ENCODE measurements around the gene PDLIM5. TPM values are rescaled to one million over a fixed set of nuclear protein-coding genes. Genes with fewer than 3 reads are reported as not detected.

PDLIM5 gene
- total RNA-seq, 6 experiments from 2014 or later = 152 to 240 (median 171) TPM

DNA sequence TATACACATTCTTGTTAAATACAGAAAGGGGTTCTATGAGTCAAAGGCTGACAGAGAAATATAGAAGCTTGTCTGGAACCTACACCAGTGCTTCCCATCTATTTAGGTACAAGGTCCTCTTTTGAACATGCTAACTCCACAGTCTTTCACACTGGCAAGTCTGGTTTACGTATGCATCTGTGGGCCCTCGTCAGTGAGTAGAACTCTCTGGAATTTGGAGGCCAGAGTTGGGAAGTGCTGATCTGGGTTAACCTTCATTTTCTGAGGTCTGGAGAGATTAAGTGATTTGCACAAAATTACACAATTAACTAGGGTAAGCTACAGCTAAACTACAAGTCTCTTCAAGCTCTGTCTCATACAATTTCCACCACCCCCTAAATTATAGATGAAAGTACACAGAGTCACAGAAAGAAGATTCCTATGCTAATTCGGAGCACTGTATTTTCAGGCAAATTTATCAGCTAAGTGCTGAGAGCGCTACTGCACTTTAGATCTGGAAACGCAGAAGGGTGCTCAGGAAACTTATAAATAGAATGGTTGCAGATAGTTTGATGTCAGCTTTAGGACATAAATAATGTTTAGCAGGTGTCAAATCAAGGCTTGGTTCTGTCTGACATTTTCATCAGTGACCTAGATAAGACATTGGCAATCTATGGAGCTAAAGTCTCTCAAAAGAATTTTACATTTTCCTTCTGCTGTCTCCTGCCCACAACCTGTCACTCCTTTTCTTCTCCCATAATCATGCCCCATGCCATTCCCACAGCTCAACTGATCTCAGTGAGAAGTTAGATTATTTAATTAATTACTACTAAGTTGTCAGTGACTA is 43.0 kb upstream of the PDLIM5 start:
- DNase-seq = peak; percentile 48
- no peaks in the 10 kb centered on the region for H3K36me3 Mint-ChIP-seq (ENCODE audit: low read depth)
- H3K27me3 Mint-ChIP-seq (ENCODE audit: insufficient read depth) = peaks cover 4% of the 10 kb centered on the region
- peak overlapping the region; percentile 13; the same call in 1 of the 2 replicates for H3K4me3 Mint-ChIP-seq
- no peak overlapping the region; the same call in 1 of the 2 replicates for H3K27ac Mint-ChIP-seq
- H3K4me1 Mint-ChIP-seq (ENCODE audit: low read depth) = peaks cover 61% of the 10 kb centered on the region
- no peaks in the 10 kb centered on the region for H3K9me3 Mint-ChIP-seq
- TF ChIP-seq CTCF (IDR thresholded peaks at IDR 0.05) = no peak

- no peak for TF ChIP-seq CTCF (IDR thresholded peaks at IDR 0.05)
- Mint-ChIP-seq H3K9me3 (no peaks in the 10 kb centered on the region), H3K27me3 (ENCODE audit: insufficient read depth) (peaks cover 2% of the 10 kb centered on the region; the same call in 1 of the 2 replicates)
These were observed 42.4 kb upstream of the PDLIM5 start for GRCh38 chr4:94409375-94409679.

GRCh38 chr4:94409962-94410361 is 41.8 kb upstream of the PDLIM5 start:
- no peaks in the 10 kb centered on the region for H3K27me3 Mint-ChIP-seq (ENCODE audit: insufficient read depth)
- H3K4me3 Mint-ChIP-seq = no peak overlapping the region
- DNase-seq = no peak
- no peak overlapping the region for H3K27ac Mint-ChIP-seq
- H3K9me3 Mint-ChIP-seq = no peaks in the 10 kb centered on the region
- H3K4me1 Mint-ChIP-seq (ENCODE audit: low read depth) = peaks cover 73% of the 10 kb centered on the region
- TF ChIP-seq CTCF (IDR thresholded peaks at IDR 0.05) = no peak
- no peaks in the 10 kb centered on the region for H3K36me3 Mint-ChIP-seq (ENCODE audit: low read depth)

More at GRCh38 chr4:94409375-94409679, 42.4 kb upstream of the PDLIM5 start:
- no peak for DNase-seq
- Mint-ChIP-seq H3K27ac (no peak overlapping the region), H3K4me3 (no peak overlapping the region), H3K4me1 (ENCODE audit: low read depth) (peaks cover 66% of the 10 kb centered on the region), H3K36me3 (ENCODE audit: low read depth) (no peaks in the 10 kb centered on the region)

- H3K4me3 Mint-ChIP-seq = no peak overlapping the region
These were observed 41.0 kb upstream of the PDLIM5 start for GRCh38 chr4:94410678-94411206.

GRCh38 chr4:94411296-94411695 is 40.4 kb upstream of the PDLIM5 start:
- no peak for TF ChIP-seq CTCF (IDR thresholded peaks at IDR 0.05)
- H3K27ac Mint-ChIP-seq = no peak overlapping the region
- DNase-seq = no peak
- no peak overlapping the region for H3K4me3 Mint-ChIP-seq
- peaks cover 76% of the 10 kb centered on the region for H3K4me1 Mint-ChIP-seq (ENCODE audit: low read depth)
- no peaks in the 10 kb centered on the region for H3K9me3 Mint-ChIP-seq
- H3K27me3 Mint-ChIP-seq (ENCODE audit: insufficient read depth) = no peaks in the 10 kb centered on the region
- no peaks in the 10 kb centered on the region for H3K36me3 Mint-ChIP-seq (ENCODE audit: low read depth)

More at GRCh38 chr4:94410678-94411206, 41.0 kb upstream of the PDLIM5 start:
- Mint-ChIP-seq H3K27me3 (ENCODE audit: insufficient read depth) (no peaks in the 10 kb centered on the region), H3K27ac (no peak overlapping the region), H3K4me1 (ENCODE audit: low read depth) (peaks cover 76% of the 10 kb centered on the region), H3K9me3 (no peaks in the 10 kb centered on the region), H3K36me3 (ENCODE audit: low read depth) (no peaks in the 10 kb centered on the region)
- DNase-seq = no peak
- no peak for TF ChIP-seq CTCF (IDR thresholded peaks at IDR 0.05)

Measured in HFFc6 (cell line).